ENCODE results near the gene MCF2L2. TPM values are rescaled to one million over a fixed set of nuclear protein-coding genes. Genes with fewer than 3 reads are reported as not detected.
A peak's percentile ranks its signal among the peaks of the same experiment; 100 is the strongest.

MCF2L2 gene
- total and polyA plus RNA-seq, 7 donors, result 0.99 to 5.0 (median 4.0) TPM; not detected in 1

DNA sequence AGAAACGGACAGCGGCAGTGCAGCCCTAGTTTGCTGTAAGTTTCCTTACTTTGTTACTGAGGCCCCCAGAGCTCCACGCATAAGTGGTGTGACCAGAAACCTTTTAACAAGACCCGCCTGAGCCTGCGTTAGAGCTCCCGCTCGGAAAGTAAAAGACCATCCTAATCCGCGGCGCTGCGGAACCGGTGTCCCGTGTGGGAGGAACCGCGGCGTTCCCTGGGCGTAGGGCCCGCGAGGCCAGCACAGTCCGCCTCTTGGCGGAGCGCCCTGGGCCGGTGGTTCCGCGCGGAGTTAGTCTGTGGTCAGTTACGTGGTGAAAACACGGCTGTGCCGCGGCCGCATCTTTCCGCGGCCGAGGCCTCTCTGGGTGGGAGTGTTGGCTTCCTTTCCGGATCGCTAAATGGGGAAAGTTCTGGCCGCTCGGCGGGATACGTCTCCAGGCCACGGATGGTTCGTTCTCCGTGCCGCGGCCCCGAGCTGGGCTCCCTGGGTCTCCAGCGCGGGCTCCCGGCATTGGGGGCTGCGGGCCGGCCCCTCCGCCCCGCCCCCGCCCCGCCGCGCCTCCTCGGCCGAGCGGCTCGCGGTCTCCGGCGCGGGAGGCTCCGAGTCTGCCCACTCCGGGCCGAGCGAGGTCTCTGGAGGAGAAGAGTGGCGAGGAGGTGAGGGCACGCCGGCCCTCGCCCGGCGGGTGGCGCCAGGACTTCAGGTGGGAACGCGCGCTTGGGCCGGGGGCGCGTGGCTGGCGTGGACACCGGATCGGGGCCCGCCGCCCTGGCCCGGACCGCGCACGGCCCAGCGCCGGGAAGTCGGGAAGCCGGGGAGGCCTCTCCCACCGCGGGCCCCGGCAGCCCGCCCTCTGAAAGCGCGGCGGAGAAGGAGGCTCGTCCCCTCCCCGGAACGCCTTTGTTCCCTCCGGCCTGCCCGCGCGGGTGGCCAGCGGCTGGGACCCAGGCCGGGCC is 174.6 kb downstream of the MCF2L2 start:
- H3K36me3 ChIP-seq, result no peaks in the 10 kb centered on the region
- WGBS, 2 donors, result 1% methylated on average over 111 of the region's 111 CpGs
- intact Hi-C loops (cut with DNase I), result loop anchor here (5.0 kb wide), 2 partner anchors 33 to 128 kb away; no protein-coding TSS in a partner anchor

GRCh38 chr3:183252973-183253527 is 175.4 kb downstream of the MCF2L2 start, which contains the start of gene B3GNT5:
TSS of gene B3GNT5 (plus strand) at chr3:183253253. CDS start at chr3:183269799, 16,546 bp downstream.
- peak within 1 kb of the TSS; percentile 49 to 87 (median 64) for H3K4me3 ChIP-seq
- H3K36me3 ChIP-seq, result no peaks in the 10 kb centered on the region
- peak within 1 kb of the TSS; percentile 70 to 84 (median 80) for H3K27ac ChIP-seq
- DNase-seq, result peak; percentile 65
- no peaks in the 10 kb centered on the region for H3K27me3 ChIP-seq
- H3K4me1 ChIP-seq, result peaks cover 0 to 13% (median 9%) of the 10 kb centered on the region in 4 donors
- intact Hi-C loops (cut with DNase I), result loop anchor here (5.0 kb wide), 2 partner anchors 34 to 129 kb away; no protein-coding TSS in a partner anchor
- no peak for TF ChIP-seq POLR2A (IDR thresholded peaks at IDR 0.05)
- TF ChIP-seq, protein P1, sequence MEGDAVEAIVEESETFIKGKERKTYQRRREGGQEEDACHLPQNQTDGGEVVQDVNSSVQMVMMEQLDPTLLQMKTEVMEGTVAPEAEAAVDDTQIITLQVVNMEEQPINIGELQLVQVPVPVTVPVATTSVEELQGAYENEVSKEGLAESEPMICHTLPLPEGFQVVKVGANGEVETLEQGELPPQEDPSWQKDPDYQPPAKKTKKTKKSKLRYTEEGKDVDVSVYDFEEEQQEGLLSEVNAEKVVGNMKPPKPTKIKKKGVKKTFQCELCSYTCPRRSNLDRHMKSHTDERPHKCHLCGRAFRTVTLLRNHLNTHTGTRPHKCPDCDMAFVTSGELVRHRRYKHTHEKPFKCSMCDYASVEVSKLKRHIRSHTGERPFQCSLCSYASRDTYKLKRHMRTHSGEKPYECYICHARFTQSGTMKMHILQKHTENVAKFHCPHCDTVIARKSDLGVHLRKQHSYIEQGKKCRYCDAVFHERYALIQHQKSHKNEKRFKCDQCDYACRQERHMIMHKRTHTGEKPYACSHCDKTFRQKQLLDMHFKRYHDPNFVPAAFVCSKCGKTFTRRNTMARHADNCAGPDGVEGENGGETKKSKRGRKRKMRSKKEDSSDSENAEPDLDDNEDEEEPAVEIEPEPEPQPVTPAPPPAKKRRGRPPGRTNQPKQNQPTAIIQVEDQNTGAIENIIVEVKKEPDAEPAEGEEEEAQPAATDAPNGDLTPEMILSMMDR (IDR thresholded peaks at IDR 0.05), result no peak
- no peak for TF ChIP-seq POLR2AphosphoS5 (IDR thresholded peaks at IDR 0.05)
- H3K9me3 ChIP-seq, result no peaks in the 10 kb centered on the region
- WGBS, 2 donors, result 1% methylated on average over 43 of the region's 43 CpGs

More for the DNA sequence above, 174.6 kb downstream of the MCF2L2 start:
- peak; percentile 91 for DNase-seq
- TF ChIP-seq POLR2AphosphoS5 (IDR thresholded peaks at IDR 0.05), result peak; percentile 50 to 72 (median 64)
- peak in 1 of 2 donors; percentile 28 for TF ChIP-seq POLR2A (IDR thresholded peaks at IDR 0.05)
- TF ChIP-seq EP300 (IDR thresholded peaks at IDR 0.05), result no peak
- TF ChIP-seq, protein P1 (IDR thresholded peaks at IDR 0.05), result no peak
- H3K27me3 ChIP-seq, result no peaks in the 10 kb centered on the region
- H3K4me1 ChIP-seq, result peaks cover 0 to 13% (median 9%) of the 10 kb centered on the region in 4 donors
- peak overlapping the region; percentile 49 to 87 (median 64) for H3K4me3 ChIP-seq
- H3K9me3 ChIP-seq, result no peaks in the 10 kb centered on the region
- peak overlapping the region; percentile 70 to 84 (median 80) for H3K27ac ChIP-seq

- Histone ChIP-seq H3K4me3 (peak overlapping the region in 2 of 4 donors; percentile 77 to 87), H3K27ac (no peak overlapping the region), H3K27me3 (no peaks in the 10 kb centered on the region), H3K4me1 (peaks cover 0 to 13% (median 9%) of the 10 kb centered on the region in 4 donors), H3K9me3 (no peaks in the 10 kb centered on the region), H3K36me3 (no peaks in the 10 kb centered on the region)
- DNase-seq, result peak; percentile 44
- no peak for TF ChIP-seq POLR2A (IDR thresholded peaks at IDR 0.05)
- no peak for TF ChIP-seq EP300 (IDR thresholded peaks at IDR 0.05)
- TF ChIP-seq, protein P1 (IDR thresholded peaks at IDR 0.05), result no peak
- TF ChIP-seq POLR2AphosphoS5 (IDR thresholded peaks at IDR 0.05), result no peak
- 56 to 87% methylated on average over 5 of the region's 5 CpGs for WGBS, 2 donors
- intact Hi-C loops (cut with DNase I), result loop anchor here (5.0 kb wide), 2 partner anchors 35 to 130 kb away; no protein-coding TSS in a partner anchor
Measured at GRCh38 chr3:183252118-183252782, 176.2 kb downstream of the MCF2L2 start.

- H3K27me3 ChIP-seq, result no peaks in the 10 kb centered on the region
- WGBS, 2 donors, result 84 to 90% methylated on average over 6 of the region's 6 CpGs
- no peaks in the 10 kb centered on the region for H3K36me3 ChIP-seq
- no peak for TF ChIP-seq EP300 (IDR thresholded peaks at IDR 0.05)
- TF ChIP-seq, protein P1 (IDR thresholded peaks at IDR 0.05), result no peak
- TF ChIP-seq POLR2AphosphoS5 (IDR thresholded peaks at IDR 0.05), result no peak
- no peak for TF ChIP-seq POLR2A (IDR thresholded peaks at IDR 0.05)
- intact Hi-C loops (cut with DNase I), result no loop called here
- DNase-seq, result peak; percentile 28
- H3K27ac ChIP-seq, result no peak overlapping the region
- no peaks in the 10 kb centered on the region for H3K9me3 ChIP-seq
- peaks cover 0 to 8% (median 7%) of the 10 kb centered on the region in 4 donors for H3K4me1 ChIP-seq
- H3K4me3 ChIP-seq, result no peak overlapping the region
Measured at GRCh38 chr3:183249006-183249718, 179.3 kb downstream of the MCF2L2 start.
